ENCODE data around the gene LRRC4.

DNA sequence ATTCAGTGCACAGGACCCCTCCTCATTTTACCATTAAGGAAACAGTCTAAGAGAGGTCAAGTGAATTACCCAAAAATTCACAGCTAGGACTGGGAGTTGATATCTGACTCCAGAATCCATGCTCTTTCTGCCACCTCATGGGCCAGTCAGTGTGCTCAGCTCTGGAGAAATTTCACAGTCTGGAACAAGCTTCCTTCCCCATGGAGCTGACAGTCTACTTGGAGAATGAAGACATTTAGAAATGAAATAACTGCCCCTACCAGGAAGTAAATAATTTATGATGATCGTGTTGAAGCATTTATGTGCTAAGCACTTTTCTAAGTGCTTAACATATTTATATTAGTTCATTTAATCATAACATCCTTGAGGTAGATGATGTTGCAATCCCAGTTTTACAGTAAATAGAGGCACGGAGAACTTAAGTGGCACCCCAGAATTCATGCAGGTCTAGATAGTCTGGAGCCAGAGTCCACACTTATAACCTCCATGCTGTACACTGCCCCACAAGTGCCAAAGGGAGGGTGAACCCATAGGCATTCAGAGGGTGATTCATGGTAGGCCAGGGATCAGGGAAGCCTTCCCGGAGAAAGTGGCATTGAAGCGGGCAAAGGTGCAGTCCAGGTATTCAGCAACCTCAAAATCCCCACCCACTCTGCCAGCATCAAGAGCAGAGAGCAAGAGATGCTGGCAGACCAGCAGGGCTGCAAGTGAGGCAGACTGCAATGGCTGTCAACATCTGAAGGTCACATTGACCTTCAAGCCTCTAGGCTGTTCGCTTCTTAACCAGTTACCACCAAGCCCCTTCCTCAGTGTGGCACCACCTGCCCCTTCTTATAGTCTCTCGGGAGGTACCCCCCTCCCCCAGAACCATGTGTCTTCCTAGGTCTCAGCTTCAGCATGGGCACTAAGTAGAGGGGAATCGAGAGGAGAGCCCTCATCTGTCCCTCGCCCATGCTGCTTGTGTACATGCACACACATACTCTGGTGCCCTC, 38.4 kb upstream of the LRRC4 start:
- no peak for TF ChIP-seq EZH2 (IDR thresholded peaks at IDR 0.05)
- TF ChIP-seq, protein P1, sequence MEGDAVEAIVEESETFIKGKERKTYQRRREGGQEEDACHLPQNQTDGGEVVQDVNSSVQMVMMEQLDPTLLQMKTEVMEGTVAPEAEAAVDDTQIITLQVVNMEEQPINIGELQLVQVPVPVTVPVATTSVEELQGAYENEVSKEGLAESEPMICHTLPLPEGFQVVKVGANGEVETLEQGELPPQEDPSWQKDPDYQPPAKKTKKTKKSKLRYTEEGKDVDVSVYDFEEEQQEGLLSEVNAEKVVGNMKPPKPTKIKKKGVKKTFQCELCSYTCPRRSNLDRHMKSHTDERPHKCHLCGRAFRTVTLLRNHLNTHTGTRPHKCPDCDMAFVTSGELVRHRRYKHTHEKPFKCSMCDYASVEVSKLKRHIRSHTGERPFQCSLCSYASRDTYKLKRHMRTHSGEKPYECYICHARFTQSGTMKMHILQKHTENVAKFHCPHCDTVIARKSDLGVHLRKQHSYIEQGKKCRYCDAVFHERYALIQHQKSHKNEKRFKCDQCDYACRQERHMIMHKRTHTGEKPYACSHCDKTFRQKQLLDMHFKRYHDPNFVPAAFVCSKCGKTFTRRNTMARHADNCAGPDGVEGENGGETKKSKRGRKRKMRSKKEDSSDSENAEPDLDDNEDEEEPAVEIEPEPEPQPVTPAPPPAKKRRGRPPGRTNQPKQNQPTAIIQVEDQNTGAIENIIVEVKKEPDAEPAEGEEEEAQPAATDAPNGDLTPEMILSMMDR (IDR thresholded peaks at IDR 0.05) = no peak

All from neural progenitor cell (in vitro differentiated cells).